Right atrium auricular region (tissue), 2 donors: Measurements from ENCODE around the gene COPE. TPM values are rescaled to one million over a fixed set of nuclear protein-coding genes. Genes with fewer than 3 reads are reported as not detected.

ENCODE experiments used
- DNase-seq: peaks from one replicate; pipeline ENCODE4 v3.0.0-alpha.2; 2019; ENCODE audit warnings: low spot score
- H3K27ac ChIP-seq, 2 donors: fragments of 200-600 bp; sonication (generic); 1 replicate in 1 of 2; 2 replicates in 1 of 2; pipeline ENCODE4 v1.5.1; 2016 to 2019
- H3K27me3 ChIP-seq, 2 donors: fragments of 200-600 bp; sonication (generic); one replicate each; pipeline versions ENCODE4 v1.5.1 to v1.6.0; 2017 to 2019
- H3K36me3 ChIP-seq: fragments of 200-600 bp; sonication (generic); one replicate; pipeline ENCODE4 v1.5.1; 2016
- H3K4me1 ChIP-seq, 2 donors: fragments of 200-600 bp; sonication (generic); one replicate each; pipeline versions ENCODE4 v1.5.1 to v1.6.0; 2017 to 2019
- H3K4me3 ChIP-seq, 2 donors: fragments of 200-600 bp; sonication (generic); 1 replicate in 1 of 2; 2 replicates in 1 of 2; pipeline ENCODE4 v1.5.1; 2017 to 2019; ENCODE audit warnings: mild to moderate bottlenecking in 1 of 2, moderate library complexity in 1 of 2
- H3K9me3 ChIP-seq, 2 donors: fragments of 200-600 bp; sonication (generic); one replicate each; pipeline ENCODE4 v1.5.1; 2019
- total RNA-seq, 2 donors: library from RNA; depleted of rRNA; stranded (reverse); fragments of >200 nt; gene quantifications; one replicate each; pipeline ENCODE4 v1.1.0, GENCODE V29; 2016
- TF ChIP-seq, protein P1 (sequence below), 2 donors: fragments of 200-600 bp; sonication (generic); IDR thresholded peaks; one replicate each; pipeline ENCODE4 v1.5.1; 2019; ENCODE audit warnings: antibody characterized with exemption in 2 of 2

COPE gene
- total RNA-seq, 2 donors from 2014 or later = 168 to 209 TPM

GRCh38 chr19:18869781-18870530 is 49.2 kb downstream of the COPE start:
- DNase-seq = no peak
- Histone ChIP-seq H3K27me3 (no peaks in the 10 kb centered on the region), H3K4me3 (no peak overlapping the region), H3K36me3 (peaks cover 30% of the 10 kb centered on the region), H3K27ac (no peak overlapping the region), H3K4me1 (peaks cover 0 to 17% of the 10 kb centered on the region in 2 donors), H3K9me3 (no peaks in the 10 kb centered on the region)
- TF ChIP-seq, protein P1, sequence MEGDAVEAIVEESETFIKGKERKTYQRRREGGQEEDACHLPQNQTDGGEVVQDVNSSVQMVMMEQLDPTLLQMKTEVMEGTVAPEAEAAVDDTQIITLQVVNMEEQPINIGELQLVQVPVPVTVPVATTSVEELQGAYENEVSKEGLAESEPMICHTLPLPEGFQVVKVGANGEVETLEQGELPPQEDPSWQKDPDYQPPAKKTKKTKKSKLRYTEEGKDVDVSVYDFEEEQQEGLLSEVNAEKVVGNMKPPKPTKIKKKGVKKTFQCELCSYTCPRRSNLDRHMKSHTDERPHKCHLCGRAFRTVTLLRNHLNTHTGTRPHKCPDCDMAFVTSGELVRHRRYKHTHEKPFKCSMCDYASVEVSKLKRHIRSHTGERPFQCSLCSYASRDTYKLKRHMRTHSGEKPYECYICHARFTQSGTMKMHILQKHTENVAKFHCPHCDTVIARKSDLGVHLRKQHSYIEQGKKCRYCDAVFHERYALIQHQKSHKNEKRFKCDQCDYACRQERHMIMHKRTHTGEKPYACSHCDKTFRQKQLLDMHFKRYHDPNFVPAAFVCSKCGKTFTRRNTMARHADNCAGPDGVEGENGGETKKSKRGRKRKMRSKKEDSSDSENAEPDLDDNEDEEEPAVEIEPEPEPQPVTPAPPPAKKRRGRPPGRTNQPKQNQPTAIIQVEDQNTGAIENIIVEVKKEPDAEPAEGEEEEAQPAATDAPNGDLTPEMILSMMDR (IDR thresholded peaks at IDR 0.05) = no peak

GRCh38 chr19:18869023-18869618 is 50.1 kb downstream of the COPE start:
- no peak for DNase-seq
- Histone ChIP-seq H3K4me1 (peaks cover 0 to 17% of the 10 kb centered on the region in 2 donors), H3K36me3 (peaks cover 36% of the 10 kb centered on the region), H3K4me3 (no peak overlapping the region), H3K27me3 (no peaks in the 10 kb centered on the region), H3K9me3 (no peaks in the 10 kb centered on the region), H3K27ac (no peak overlapping the region)
- TF ChIP-seq, protein P1 (IDR thresholded peaks at IDR 0.05) = no peak

- peaks cover 0 to 17% of the 10 kb centered on the region in 2 donors for H3K4me1 ChIP-seq
- TF ChIP-seq, protein P1 (IDR thresholded peaks at IDR 0.05) = peak in 1 of 2 donors; percentile 9
- no peaks in the 10 kb centered on the region for H3K9me3 ChIP-seq
- H3K4me3 ChIP-seq = no peak overlapping the region
- no peaks in the 10 kb centered on the region for H3K27me3 ChIP-seq
- DNase-seq = no peak
- H3K36me3 ChIP-seq = peaks cover 42% of the 10 kb centered on the region
- no peak overlapping the region for H3K27ac ChIP-seq
Observed at GRCh38 chr19:18868380-18869022, 50.7 kb downstream of the COPE start.

DNA sequence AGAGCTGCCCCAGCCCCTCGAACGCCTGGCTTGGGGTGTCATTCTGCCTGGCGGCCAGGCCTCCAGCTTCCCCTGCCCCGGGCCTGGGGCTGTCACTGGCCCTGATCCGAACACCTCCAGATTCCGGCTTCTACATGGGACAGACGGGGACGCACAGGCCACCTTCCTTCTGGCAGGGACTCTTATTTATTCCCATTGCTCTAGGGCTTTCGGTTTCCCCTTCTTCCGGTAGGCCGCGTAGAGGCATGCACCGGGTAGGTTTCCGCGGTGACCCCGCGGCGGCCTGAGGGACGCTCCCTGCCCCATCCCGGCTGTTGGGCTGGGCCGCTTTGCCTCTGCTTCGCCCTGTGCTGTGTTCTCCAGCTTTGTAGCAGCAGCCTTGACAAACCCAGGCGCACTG is 51.4 kb downstream of the COPE start:
- no peak overlapping the region for H3K4me3 ChIP-seq
- H3K36me3 ChIP-seq = peaks cover 50% of the 10 kb centered on the region
- no peaks in the 10 kb centered on the region for H3K27me3 ChIP-seq
- no peaks in the 10 kb centered on the region for H3K9me3 ChIP-seq
- H3K27ac ChIP-seq = no peak overlapping the region
- H3K4me1 ChIP-seq = peaks cover 0 to 17% of the 10 kb centered on the region in 2 donors
- TF ChIP-seq, protein P1 (IDR thresholded peaks at IDR 0.05) = no peak
- no peak for DNase-seq

- Histone ChIP-seq H3K27ac (no peak overlapping the region), H3K4me1 (peaks cover 0 to 17% of the 10 kb centered on the region in 2 donors), H3K9me3 (no peaks in the 10 kb centered on the region), H3K36me3 (peaks cover 55% of the 10 kb centered on the region), H3K27me3 (no peaks in the 10 kb centered on the region), H3K4me3 (no peak overlapping the region)
- TF ChIP-seq, protein P1 (IDR thresholded peaks at IDR 0.05) = no peak
- no peak for DNase-seq
Observed at GRCh38 chr19:18867199-18867598, 52.0 kb downstream of the COPE start.
